H9 (cell line): ENCODE data around the gene GRB10. TPM values are rescaled to one million over a fixed set of nuclear protein-coding genes. Genes with fewer than 3 reads are reported as not detected.

ENCODE experiments used
- DNase-seq: peaks from one replicate; pipeline ENCODE4 v3.0.0-alpha.2; 2017
- H2AFZ ChIP-seq: one replicate; pipeline ENCODE4 v1.6.1; 2013; ENCODE audit warnings: mild to moderate bottlenecking, low read length, control low read depth, moderate library complexity
- H2AK5ac ChIP-seq: 2 replicates; pipeline ENCODE4 v1.6.1; 2013; ENCODE audit warnings: low read length, control low read depth, mixed read lengths; ENCODE audit not compliant: insufficient read length
- H2BK120ac ChIP-seq: one replicate; pipeline ENCODE4 v1.6.1; 2013; ENCODE audit warnings: low read depth, mild to moderate bottlenecking, low read length, control low read depth, inconsistent platforms; ENCODE audit not compliant: poor library complexity, severe bottlenecking
- H2BK12ac ChIP-seq: 2 replicates; pipeline ENCODE4 v1.6.1; 2013; ENCODE audit warnings: low read length, control low read depth, mixed read lengths, low read depth; ENCODE audit not compliant: insufficient read length
- H2BK15ac ChIP-seq: 2 replicates; pipeline ENCODE4 v1.6.1; 2013; ENCODE audit warnings: low read depth, low read length, control low read depth
- H2BK20ac ChIP-seq: one replicate; pipeline ENCODE4 v1.6.1; 2013; ENCODE audit warnings: low read depth, mild to moderate bottlenecking, low read length, control low read depth, inconsistent platforms; ENCODE audit not compliant: poor library complexity, severe bottlenecking
- H2BK5ac ChIP-seq: 2 replicates; pipeline ENCODE4 v1.6.1; 2013; ENCODE audit warnings: low read length, control low read depth, mixed read lengths; ENCODE audit not compliant: insufficient read length
- H3K14ac ChIP-seq: 2 replicates; pipeline ENCODE4 v1.6.1; 2013; ENCODE audit warnings: low read length, control low read depth; ENCODE audit not compliant: insufficient read depth
- H3K18ac ChIP-seq: 2 replicates; pipeline ENCODE4 v1.6.1; 2013; ENCODE audit warnings: low read depth, mild to moderate bottlenecking, mixed read lengths, low read length, control low read depth; ENCODE audit not compliant: insufficient read length
- H3K23ac ChIP-seq: 2 replicates; pipeline ENCODE4 v1.6.1; 2013; ENCODE audit warnings: low read length, control low read depth, mixed read lengths, low read depth; ENCODE audit not compliant: insufficient read length
- H3K23me2 ChIP-seq: 2 replicates; pipeline ENCODE4 v1.6.1; 2013; ENCODE audit warnings: low read depth, mild to moderate bottlenecking, mixed read lengths, low read length, control low read depth; ENCODE audit not compliant: insufficient read length, poor library complexity, severe bottlenecking
- H3K27ac ChIP-seq: 2 replicates; pipeline ENCODE4 v1.5.1; 2013; ENCODE audit warnings: low read length, control low read depth, mixed read lengths, low read depth; ENCODE audit not compliant: insufficient read length
- H3K27me3 ChIP-seq: 2 replicates; pipeline ENCODE4 v1.6.1; 2013; ENCODE audit warnings: low read length, control low read depth, inconsistent platforms; ENCODE audit not compliant: insufficient read depth
- H3K4ac ChIP-seq: 2 replicates; pipeline ENCODE4 v1.6.1; 2013; ENCODE audit warnings: low read depth, mild to moderate bottlenecking, control low read depth, inconsistent platforms, low read length, moderate library complexity
- H3K4me1 ChIP-seq: 2 replicates; pipeline ENCODE4 v1.6.1; 2013; ENCODE audit warnings: low read length, control low read depth, inconsistent platforms; ENCODE audit not compliant: insufficient read depth
- H3K4me2 ChIP-seq: 2 replicates; pipeline ENCODE4 v1.6.1; 2013; ENCODE audit warnings: low read length, control low read depth, mixed read lengths; ENCODE audit not compliant: insufficient read length, insufficient read depth
- H3K56ac ChIP-seq: 2 replicates; pipeline ENCODE4 v1.6.1; 2013; ENCODE audit warnings: low read depth, mild to moderate bottlenecking, mixed read lengths, low read length, control low read depth; ENCODE audit not compliant: insufficient read length
- H3K79me1 ChIP-seq: 2 replicates; pipeline ENCODE4 v1.6.1; 2013; ENCODE audit warnings: low read depth, mild to moderate bottlenecking, moderate library complexity, low read length, control low read depth, inconsistent platforms; ENCODE audit not compliant: insufficient read depth, poor library complexity, severe bottlenecking
- H3K79me2 ChIP-seq: 2 replicates; pipeline ENCODE4 v1.6.1; 2013; ENCODE audit warnings: low read length, control low read depth, inconsistent platforms; ENCODE audit not compliant: insufficient read depth
- H3K9ac ChIP-seq: 2 replicates; pipeline ENCODE4 v1.6.1; 2013; ENCODE audit warnings: low read length, control low read depth, mixed read lengths; ENCODE audit not compliant: insufficient read length; ENCODE audit errors: extremely low read depth
- H3K9me3 ChIP-seq: one replicate; pipeline ENCODE4 v1.6.1; 2013; ENCODE audit warnings: low read depth, low read length, inconsistent platforms; ENCODE audit not compliant: control insufficient read depth
- H3T11ph ChIP-seq: one replicate; pipeline ENCODE4 v1.6.1; 2013; ENCODE audit warnings: mild to moderate bottlenecking, low read length, control low read depth, inconsistent platforms
- H4K20me1 ChIP-seq: one replicate; pipeline ENCODE4 v1.6.1; 2013; ENCODE audit not compliant: control insufficient read depth, insufficient read length, insufficient read depth
- H4K5ac ChIP-seq: 2 replicates; pipeline ENCODE4 v1.6.1; 2013; ENCODE audit warnings: low read depth, mild to moderate bottlenecking, mixed read lengths, low read length, control low read depth; ENCODE audit not compliant: insufficient read length
- H4K8ac ChIP-seq: replicated peaks from 2 replicates; pipeline ENCODE4 v1.6.1; 2013; ENCODE audit warnings: low read length, control low read depth, mixed read lengths, low read depth; ENCODE audit not compliant: insufficient read length
- H4K91ac ChIP-seq: 2 replicates; pipeline ENCODE4 v1.6.1; 2013; ENCODE audit warnings: low read depth, mild to moderate bottlenecking, moderate library complexity, mixed read lengths, low read length, control low read depth; ENCODE audit not compliant: insufficient read length
- H3K27ac Mint-ChIP-seq, 3 experiments: 2 replicates in 2 of 3; 3 replicates in 1 of 3; pipeline ENCODE4 v1.8.0; 2020 to 2021; ENCODE audit warnings: mixed read lengths in 3 of 3, mild to moderate bottlenecking in 1 of 3, moderate library complexity in 1 of 3
- H3K27me3 Mint-ChIP-seq: 2 replicates; pipeline ENCODE4 v1.8.0; 2021; ENCODE audit warnings: low read depth, mild to moderate bottlenecking, moderate library complexity, mixed read lengths
- H3K36me3 Mint-ChIP-seq, 3 experiments: 2 replicates in 2 of 3; 3 replicates in 1 of 3; pipeline ENCODE4 v1.8.0; 2020 to 2021; ENCODE audit warnings: low read depth in 3 of 3, mixed read lengths in 3 of 3; ENCODE audit not compliant: insufficient read depth in 1 of 3
- H3K4me1 Mint-ChIP-seq, 2 experiments: 2 replicates each; pipeline ENCODE4 v1.8.0; 2020; ENCODE audit warnings: mixed read lengths in 2 of 2
- H3K4me3 Mint-ChIP-seq, 2 experiments: 2 replicates in 1 of 2; 3 replicates in 1 of 2; pipeline ENCODE4 v1.8.0; 2020 to 2021; ENCODE audit warnings: mild to moderate bottlenecking in 2 of 2, mixed read lengths in 2 of 2, moderate library complexity in 1 of 2
- H3K9me3 Mint-ChIP-seq, 2 experiments: 2 replicates in 1 of 2; 3 replicates in 1 of 2; pipeline ENCODE4 v1.8.0; 2020; ENCODE audit warnings: mild to moderate bottlenecking in 2 of 2, mixed read lengths in 2 of 2, moderate library complexity in 1 of 2
- CTCF ChIP-seq: fragments of 200-600 bp; sonication (generic); conservative IDR thresholded peaks from 3 replicates; pipeline ENCODE4 v1.8.0; 2021; ENCODE audit warnings: antibody characterized with exemption, mild to moderate bottlenecking
- WGBS: extraction: QIAGEN DNeasy Blood & Tissue Kit; methylation state at CpG from one replicate; pipeline ENCODE4 v1.1.7; 2013; ENCODE audit warnings: missing lambda C conversion rate, low lambda C conversion rate, mixed read lengths; ENCODE audit not compliant: insufficient read length; ENCODE audit errors: extremely low coverage; 5-methylcytosine and 5-hydroxymethylcytosine counted together
- total RNA-seq: library from RNA; stranded (reverse); gene quantifications from 2 replicates; pipeline ENCODE4 v1.2.1, GENCODE V29; 2021

Gene GRB10
- total RNA-seq, 1 experiment from 2014 or later: 108 TPM

GRCh38 chr7:50785346-50785745 lies 2.6 kb upstream of the GRB10 start:
- Histone ChIP-seq H3K9me3 (peaks cover 10% of the 10 kb centered on the region), H4K20me1 (no peaks in the 10 kb centered on the region)
- peaks cover 49 to 57% of the 10 kb centered on the region in 2 experiments for H3K4me1 Mint-ChIP-seq

More at GRCh38 chr7:50785346-50785745, 2.6 kb upstream of the GRB10 start:
- no peak for DNase-seq
- Histone ChIP-seq H3K18ac (no peak overlapping the region), H3K79me2 (peaks cover 63% of the 10 kb centered on the region; the same call in 1 of the 2 replicates), H3K79me1 (peaks cover 2% of the 10 kb centered on the region), H3K9ac (no peak overlapping the region), H3K23me2 (peaks cover 4% of the 10 kb centered on the region), H2AFZ (no peak overlapping the region), H2AK5ac (no peak overlapping the region), H3K14ac (no peak overlapping the region), H4K91ac (no peak overlapping the region), H3K4me1 (peaks cover under 1% of the 10 kb centered on the region; the same call in 1 of the 2 replicates), H3K27me3 (no peaks in the 10 kb centered on the region; the same call in 1 of the 2 replicates), H3K4ac (no peak overlapping the region), H3K56ac (no peak overlapping the region), H2BK120ac (no peak overlapping the region), H3K27ac (no peak overlapping the region), H2BK12ac (no peak overlapping the region), H3K4me2 (no peak overlapping the region), H4K8ac (no peak overlapping the region), H2BK15ac (no peak overlapping the region; the same call in 1 of the 2 replicates), H2BK5ac (no peak overlapping the region), H4K5ac (no peak overlapping the region), H2BK20ac (no peak overlapping the region), H3K23ac (no peak overlapping the region), H3T11ph (no peak overlapping the region)
- peaks cover 5% of the 10 kb centered on the region; the same call in 1 of the 2 replicates for H3K27me3 Mint-ChIP-seq
- H3K4me3 Mint-ChIP-seq: no peak overlapping the region
- WGBS: no CpG with 5 or more reads among the region's 6 CpGs
- H3K27ac Mint-ChIP-seq: no peak overlapping the region
- H3K36me3 Mint-ChIP-seq: peaks cover 26 to 45% (median 43%) of the 10 kb centered on the region in 3 experiments
- no peak for TF ChIP-seq CTCF
- peaks cover 25 to 26% of the 10 kb centered on the region in 2 experiments for H3K9me3 Mint-ChIP-seq
